Nephron (organoid): ENCODE data around the gene CCSAP.

Source experiments
- H3K27ac Mint-ChIP-seq, 3 experiments: 2 replicates each; pipeline ENCODE4 v1.8.0; 2020; ENCODE audit warnings: mixed read lengths in 3 of 3, mild to moderate bottlenecking in 2 of 3, moderate library complexity in 1 of 3
- H3K27me3 Mint-ChIP-seq: 2 replicates; pipeline ENCODE4 v1.8.0; 2021; ENCODE audit warnings: low read depth, mild to moderate bottlenecking, moderate library complexity, mixed read lengths
- H3K36me3 Mint-ChIP-seq: 2 replicates; pipeline ENCODE4 v1.8.0; 2020; ENCODE audit warnings: low read depth, mixed read lengths
- H3K4me1 Mint-ChIP-seq: 2 replicates; pipeline ENCODE4 v1.8.0; 2020; ENCODE audit warnings: mixed read lengths
- H3K4me3 Mint-ChIP-seq, 3 experiments: 2 replicates each; pipeline ENCODE4 v1.8.0; 2020; ENCODE audit warnings: mild to moderate bottlenecking in 3 of 3, mixed read lengths in 3 of 3, moderate library complexity in 2 of 3
- H3K9me3 Mint-ChIP-seq: 2 replicates; pipeline ENCODE4 v1.8.0; 2020; ENCODE audit warnings: mixed read lengths
- CTCF ChIP-seq, 3 experiments: fragments of 200-600 bp; sonication (generic); IDR thresholded peaks; one replicate each; pipeline ENCODE4 v1.5.0; 2021; ENCODE audit warnings: antibody characterized with exemption in 3 of 3; ENCODE audit not compliant: unreplicated experiment in 3 of 3

Gene CCSAP

GRCh38 chr1:229326601-229327000, 16.2 kb downstream of the CCSAP start:
- no peaks in the 10 kb centered on the region for H3K27me3 Mint-ChIP-seq
- no peak overlapping the region for H3K4me3 Mint-ChIP-seq
- TF ChIP-seq CTCF (IDR thresholded peaks at IDR 0.05; ENCODE audit: unreplicated experiment in 3 of 3), result no peak
- H3K9me3 Mint-ChIP-seq, result no peaks in the 10 kb centered on the region
- peak overlapping the region in 1 of 3 experiments; percentile 49 for H3K27ac Mint-ChIP-seq
- H3K36me3 Mint-ChIP-seq, result peaks cover 56% of the 10 kb centered on the region
- H3K4me1 Mint-ChIP-seq, result peaks cover 17% of the 10 kb centered on the region

GRCh38 chr1:229325853-229326487, 16.9 kb downstream of the CCSAP start:
- H3K27me3 Mint-ChIP-seq, result no peaks in the 10 kb centered on the region
- H3K36me3 Mint-ChIP-seq, result peaks cover 58% of the 10 kb centered on the region
- H3K27ac Mint-ChIP-seq, result peak overlapping the region in 2 of 3 experiments; percentile 6 to 49
- peaks cover 17% of the 10 kb centered on the region for H3K4me1 Mint-ChIP-seq
- no peak for TF ChIP-seq CTCF (IDR thresholded peaks at IDR 0.05; ENCODE audit: unreplicated experiment in 3 of 3)
- H3K9me3 Mint-ChIP-seq, result no peaks in the 10 kb centered on the region
- peak overlapping the region in 1 of 3 experiments; percentile 35 for H3K4me3 Mint-ChIP-seq

- H3K36me3 Mint-ChIP-seq, result peaks cover 58% of the 10 kb centered on the region
- H3K27me3 Mint-ChIP-seq, result no peaks in the 10 kb centered on the region
- TF ChIP-seq CTCF (IDR thresholded peaks at IDR 0.05; ENCODE audit: unreplicated experiment in 3 of 3), result no peak
- H3K27ac Mint-ChIP-seq, result no peak overlapping the region
- H3K9me3 Mint-ChIP-seq, result no peaks in the 10 kb centered on the region
- peaks cover 17% of the 10 kb centered on the region for H3K4me1 Mint-ChIP-seq
- H3K4me3 Mint-ChIP-seq, result no peak overlapping the region
Observed at GRCh38 chr1:229325401-229325800, 17.4 kb downstream of the CCSAP start.

- Mint-ChIP-seq H3K4me3 (no peak overlapping the region), H3K27ac (no peak overlapping the region), H3K9me3 (no peaks in the 10 kb centered on the region), H3K4me1 (peaks cover 17% of the 10 kb centered on the region), H3K36me3 (peaks cover 61% of the 10 kb centered on the region), H3K27me3 (no peaks in the 10 kb centered on the region)
- no peak for TF ChIP-seq CTCF (IDR thresholded peaks at IDR 0.05; ENCODE audit: unreplicated experiment in 3 of 3)
Observed at GRCh38 chr1:229323885-229324553, 18.8 kb downstream of the CCSAP start.

GRCh38 chr1:229323201-229323600, 19.6 kb downstream of the CCSAP start:
- TF ChIP-seq CTCF (IDR thresholded peaks at IDR 0.05; ENCODE audit: unreplicated experiment in 3 of 3), result no peak
- no peaks in the 10 kb centered on the region for H3K27me3 Mint-ChIP-seq
- H3K9me3 Mint-ChIP-seq, result no peaks in the 10 kb centered on the region
- H3K4me1 Mint-ChIP-seq, result peaks cover 17% of the 10 kb centered on the region
- peaks cover 62% of the 10 kb centered on the region for H3K36me3 Mint-ChIP-seq
- H3K27ac Mint-ChIP-seq, result no peak overlapping the region
- no peak overlapping the region for H3K4me3 Mint-ChIP-seq

GRCh38 chr1:229319487-229319886, 23.4 kb downstream of the CCSAP start:
- Mint-ChIP-seq H3K27me3 (no peaks in the 10 kb centered on the region), H3K4me3 (no peak overlapping the region), H3K9me3 (no peaks in the 10 kb centered on the region), H3K36me3 (peaks cover 51% of the 10 kb centered on the region), H3K4me1 (no peaks in the 10 kb centered on the region), H3K27ac (no peak overlapping the region)
- no peak for TF ChIP-seq CTCF (IDR thresholded peaks at IDR 0.05; ENCODE audit: unreplicated experiment in 3 of 3)
